A549 (cell line): Measurements from ENCODE around the gene SRR. TPM values are rescaled to one million over a fixed set of nuclear protein-coding genes. Genes with fewer than 3 reads are reported as not detected.

Source experiments
- ATAC-seq, 2 experiments: fragments of 200-7000 bp in 1 of 2; fragments of >200 bp in 1 of 2; cut with Nextera tagmentation in 1 of 2; cut with Tn5 transposase in 1 of 2; 3 replicates each; pipeline versions ENCODE4 v1.8.0 to v1.9.1; 2018 to 2020; ENCODE audit warnings: mild to moderate bottlenecking in 1 of 2, moderate library complexity in 1 of 2
- CTCF ChIA-PET: fragments of 300-600 bp; sonication (Branson Sonifier 250); formaldehyde crosslinking; extraction: SDS; loops from one replicate; lab custom pipeline; 2021; ENCODE audit warnings: antibody characterized with exemption, inconsistent platforms; lab: Yijun Ruan, JAX
- POLR2A ChIA-PET: fragments of 350-600 bp; formaldehyde crosslinking; extraction: SDS; loops from one replicate; lab custom pipeline; 2021; ENCODE audit warnings: antibody characterized with exemption, inconsistent platforms; lab: Yijun Ruan, JAX
- DNase-seq, 2 experiments: peaks; one replicate each; pipeline versions ENCODE4 v3.0.0 to v3.0.0-alpha.2; 2011 to 2016; ENCODE audit warnings: low read depth in 1 of 2, low spot score in 1 of 2
- FAIRE-seq: peaks from 2 replicates; lab custom pipeline; 2011; peaks lifted over from hg19 to GRCh38; lab: Jason Lieb, UNC
- H3K27ac ChIP-seq, 2 experiments: fragments of >200 bp; sonication (Bioruptor Twin); formaldehyde crosslinking; 3 replicates each; pipeline ENCODE4 v1.5.1; 2016 to 2017
- H3K4me1 ChIP-seq: fragments of >200 bp; sonication (Bioruptor Twin); formaldehyde crosslinking; 3 replicates; pipeline ENCODE4 v1.6.1; 2016
- H3K4me2 ChIP-seq: fragments of >200 bp; sonication (Bioruptor Twin); formaldehyde crosslinking; 3 replicates; pipeline ENCODE4 v1.6.1; 2016
- H3K4me3 ChIP-seq: fragments of >200 bp; sonication (Bioruptor Twin); formaldehyde crosslinking; 3 replicates; pipeline ENCODE4 v1.5.1; 2016
- H3K9me3 ChIP-seq: fragments of >200 bp; sonication (Bioruptor Twin); formaldehyde crosslinking; 3 replicates; pipeline ENCODE4 v1.6.1; 2016
- ATOH8 ChIP-seq: fragments of 250-450 bp; sonication (Bioruptor Pico); IDR thresholded peaks from 2 replicates; pipeline ENCODE4 v1.5.0; 2020; ENCODE audit warnings: low read depth, mild to moderate bottlenecking, moderate library complexity
- BCL3 ChIP-seq: fragments of >200 bp; sonication (Bioruptor Twin); formaldehyde crosslinking; IDR thresholded peaks from 3 replicates; pipeline ENCODE4 v1.6.1; 2016
- CEBPB ChIP-seq, 2 experiments: fragments of >200 bp in 1 of 2; sonication (Bioruptor Twin) in 1 of 2; formaldehyde crosslinking in 1 of 2; IDR thresholded peaks; 2 replicates each; pipeline ENCODE4 v1.6.1; 2012 to 2016
- CHD2 ChIP-seq: fragments of 150-350 bp; IDR thresholded peaks from 2 replicates; pipeline ENCODE4 v1.6.1; 2014; ENCODE audit warnings: low read length; ENCODE audit not compliant: partially characterized antibody
- E2F6 ChIP-seq: IDR thresholded peaks from 2 replicates; pipeline ENCODE4 v1.6.1; 2012; ENCODE audit warnings: low read depth, borderline replicate concordance
- EHMT2 ChIP-seq: fragments of 200-600 bp; sonication (generic); IDR thresholded peaks from 2 replicates; pipeline ENCODE4 v1.6.1; 2016; ENCODE audit warnings: antibody characterized with exemption, low read depth, mild to moderate bottlenecking, moderate library complexity
- ESRRA ChIP-seq: fragments of 150-350 bp; IDR thresholded peaks from 2 replicates; pipeline ENCODE4 v1.6.1; 2014; ENCODE audit warnings: mild to moderate bottlenecking, low read length, borderline replicate concordance
- FOSL2 ChIP-seq, 2 experiments: fragments of 450-650 bp in 1 of 2; fragments of >200 bp in 1 of 2; sonication (Bioruptor Twin) in 1 of 2; formaldehyde crosslinking; IDR thresholded peaks; 2 replicates each; pipeline versions ENCODE4 v1.5.0 to v1.6.1; 2016 to 2020; ENCODE audit warnings: mild to moderate bottlenecking in 1 of 2, moderate library complexity in 1 of 2
- FOXS1 ChIP-seq: fragments of 250-450 bp; sonication (Bioruptor Pico); IDR thresholded peaks from 2 replicates; pipeline ENCODE4 v1.5.0; 2020; ENCODE audit warnings: mild to moderate bottlenecking, moderate library complexity
- GATA3 ChIP-seq: IDR thresholded peaks from 2 replicates; pipeline ENCODE4 v1.6.1; 2012; ENCODE audit warnings: borderline replicate concordance
- HDAC2 ChIP-seq: fragments of 200-600 bp; sonication (generic); IDR thresholded peaks from 2 replicates; pipeline ENCODE4 v1.6.1; 2016
- HEYL ChIP-seq: fragments of 250-450 bp; sonication (Bioruptor Pico); IDR thresholded peaks from 2 replicates; pipeline ENCODE4 v1.8.0; 2021; ENCODE audit warnings: mild to moderate bottlenecking, moderate library complexity
- HOXA7 ChIP-seq: fragments of 250-450 bp; sonication (Bioruptor Pico); IDR thresholded peaks from 2 replicates; pipeline ENCODE4 v1.5.0; 2020; ENCODE audit warnings: mild to moderate bottlenecking, moderate library complexity
- HOXB5 ChIP-seq: fragments of 250-450 bp; sonication (Bioruptor Pico); IDR thresholded peaks from 2 replicates; pipeline ENCODE4 v1.5.0; 2020; ENCODE audit warnings: mild to moderate bottlenecking, moderate library complexity
- JUN ChIP-seq, 2 experiments: fragments of >200 bp; sonication (Bioruptor Twin); formaldehyde crosslinking; IDR thresholded peaks; 2 replicates in 1 of 2; 3 replicates in 1 of 2; pipeline ENCODE4 v1.6.1; 2016 to 2017
- KDM1A ChIP-seq: fragments of 200-600 bp; sonication (generic); IDR thresholded peaks from 2 replicates; pipeline ENCODE4 v1.6.1; 2016; ENCODE audit warnings: low read depth, mild to moderate bottlenecking
- KDM5A ChIP-seq: fragments of 200-600 bp; sonication (generic); IDR thresholded peaks from 2 replicates; pipeline ENCODE4 v1.6.1; 2016; ENCODE audit warnings: antibody characterized with exemption, mild to moderate bottlenecking
- MAX ChIP-seq: IDR thresholded peaks from 2 replicates; pipeline ENCODE4 v1.6.1; 2012
- NPAS2 ChIP-seq: fragments of 250-450 bp; sonication (Bioruptor Pico); IDR thresholded peaks from 2 replicates; pipeline ENCODE4 v1.8.0; 2022; ENCODE audit warnings: mild to moderate bottlenecking, moderate library complexity, borderline replicate concordance
- NR3C1 ChIP-seq: fragments of >200 bp; sonication (Bioruptor Twin); formaldehyde crosslinking; IDR thresholded peaks from 3 replicates; pipeline ENCODE4 v1.6.1; 2017
- PBX3 ChIP-seq: IDR thresholded peaks from 2 replicates; pipeline ENCODE4 v1.6.1; 2012
- PHF8 ChIP-seq: fragments of 200-600 bp; sonication (generic); IDR thresholded peaks from 2 replicates; pipeline ENCODE4 v1.6.1; 2016; ENCODE audit warnings: low read depth, mild to moderate bottlenecking, antibody characterized with exemption, moderate library complexity, borderline replicate concordance
- POLR2A ChIP-seq: IDR thresholded peaks from 2 replicates; pipeline ENCODE4 v1.6.1; 2012; ENCODE audit warnings: mild to moderate bottlenecking, low read length
- POLR2AphosphoS2 ChIP-seq: conservative IDR thresholded peaks from 2 replicates; pipeline ENCODE4 v1.6.1; 2012; ENCODE audit warnings: low read length, improper control_type of control experiment, inconsistent platforms
- REST ChIP-seq: fragments of 200-600 bp; sonication (generic); IDR thresholded peaks from 2 replicates; pipeline ENCODE4 v1.6.1; 2016; ENCODE audit warnings: antibody characterized with exemption, mild to moderate bottlenecking, moderate library complexity
- TFCP2L1 ChIP-seq: fragments of 250-450 bp; sonication (Bioruptor Pico); IDR thresholded peaks from 2 replicates; pipeline ENCODE4 v1.5.0; 2021; ENCODE audit warnings: mild to moderate bottlenecking
- TP53 ChIP-seq: fragments of 250-450 bp; sonication (Bioruptor Pico); IDR thresholded peaks from 2 replicates; pipeline ENCODE4 v1.5.0; 2021; ENCODE audit warnings: mild to moderate bottlenecking, moderate library complexity
- USF2 ChIP-seq: fragments of 450-650 bp; IDR thresholded peaks from 2 replicates; pipeline ENCODE4 v1.6.1; 2014; ENCODE audit warnings: antibody characterized with exemption
- ZFP36 ChIP-seq: fragments of 450-650 bp; IDR thresholded peaks from 2 replicates; pipeline ENCODE4 v1.6.1; 2014; ENCODE audit warnings: borderline replicate concordance; ENCODE audit not compliant: partially characterized antibody
- ZNF302 ChIP-seq: fragments of 250-450 bp; sonication (Bioruptor Pico); IDR thresholded peaks from 2 replicates; pipeline ENCODE4 v1.9.0; 2021; ENCODE audit warnings: inconsistent platforms, mild to moderate bottlenecking, moderate library complexity
- WGBS: methylation state at CpG from one replicate; pipeline ENCODE4 v1.1.6; 2017; ENCODE audit errors: missing lambda C conversion rate; 5-methylcytosine and 5-hydroxymethylcytosine counted together
- polyA minus RNA-seq: library from RNA; depleted of rRNA, polyadenylated mRNA; stranded (reverse); fragments of >200 nt; gene quantifications from 2 replicates; pipeline ENCODE4 v1.2.3, GENCODE V29; 2011; rRNA and poly(A)+ RNA removed
- polyA plus RNA-seq, 4 experiments: library from polyadenylated mRNA; depleted of rRNA in 3 of 4; stranded (reverse); fragments of >200 nt; fragmentation: RNase III in 1 of 4; extraction: RNeasy Plus Mini Kit Qiagen cat#74134 plus additional on column Dnase treatment in 1 of 4; gene quantifications; 2 replicates in 3 of 4; 3 replicates in 1 of 4; pipeline ENCODE4 v1.2.3, GENCODE V29; 2011 to 2017

Gene SRR
- polyA plus RNA-seq (2011; rRNA removed) (13.2 and 16.2 TPM in 2 replicates), polyA plus RNA-seq (2017; fragmentation: RNase III; extraction: RNeasy Plus Mini Kit Qiagen cat#74134 plus additional on column Dnase treatment) (14.8 to 21.4 TPM (median 16.7 TPM) in 3 replicates), polyA minus RNA-seq (14.4 and 16.6 TPM in 2 replicates)
- polyA plus RNA-seq (2012; cell fraction: cytosol; rRNA removed) = 6.4 and 8.2 TPM in 2 replicates
- 3.8 and 4.8 TPM in 2 replicates for polyA plus RNA-seq (2012; cell fraction: nucleus; rRNA removed)

GRCh38 chr17:2303204-2304188 lies at the start of gene SRR, which contains the start of gene SMG6:
TSS of gene SRR (plus strand) at chr17:2303950. CDS start at chr17:2315561, 11,611 bp downstream.
TSS of gene SMG6 (minus strand) at chr17:2303785. CDS start at chr17:2303720, 65 bp downstream.
- POLR2A ChIA-PET = interaction anchor here (0.6 to 2.6 kb wide), 22 partner anchors 9 to 961 kb away, joined by 3 to 37 read pairs (median 5); partner anchors contain the start of genes SGSM2 and TSR1
- H3K27ac ChIP-seq = peak within 1 kb of the TSS; percentile 97 to 99
- CTCF ChIA-PET = interaction anchor here (0.6 to 3.0 kb wide), 13 partner anchors 8 to 278 kb away, joined by 3 to 15 read pairs (median 4); partner anchors contain the start of genes HIC1 and TSR1
- FAIRE-seq (no peak), DNase-seq (peak; percentile 92 to 95), ATAC-seq (peak; percentile 96 to 97)
- H3K4me1 ChIP-seq = peaks cover 13% of the 10 kb centered on the region; the same call in 2 of the 3 replicates
- peak within 1 kb of the TSS; percentile 98 for H3K4me2 ChIP-seq
- peak within 1 kb of the TSS; percentile 75 for H3K4me3 ChIP-seq
- H3K9me3 ChIP-seq = no peaks in the 10 kb centered on the region
- 2% methylated on average over 57 of the region's 108 CpGs for WGBS
- TF ChIP-seq KDM5A (no peak), NPAS2 (CRISPR knock-in tag) (no peak), KDM1A (no peak), HOXB5 (CRISPR knock-in tag) (no peak), POLR2A (peak; percentile 86), EHMT2 (no peak), HOXA7 (CRISPR knock-in tag) (no peak), TFCP2L1 (CRISPR knock-in tag) (0 out of 2 replicates have a peak, but pooled peaks have one; percentile 69), GATA3 (no peak), JUN (IDR thresholded peaks at IDR 0.05) (peak; percentile 73 to 93; a peak in 3 of 5 replicates), ZFP36 (no peak), POLR2AphosphoS2 (no peak), HEYL (CRISPR knock-in tag) (no peak), HDAC2 (no peak), REST (no peak), FOXS1 (no peak), ZNF302 (CRISPR knock-in tag) (no peak), PHF8 (peak; percentile 68; the same call in 1 of the 2 replicates), NR3C1 (no peak), PBX3 (no peak), USF2 (no peak), CHD2 (no peak), MAX (peak; percentile 75), TP53 (CRISPR knock-in tag) (no peak), ESRRA (no peak), E2F6 (peak; percentile 72), FOSL2 (IDR thresholded peaks at IDR 0.05) (no peak), FOSL2 (CRISPR knock-in tag; IDR thresholded peaks at IDR 0.05) (no peak), CEBPB (IDR thresholded peaks at IDR 0.05) (no peak), BCL3 (peak; percentile 82; the same call in 2 of the 3 replicates), ATOH8 (CRISPR knock-in tag) (no peak)
